HCT116 (cell line): ENCODE results near the gene UMOD. TPM values are rescaled to one million over a fixed set of nuclear protein-coding genes. Genes with fewer than 3 reads are reported as not detected.

Experiments used
- ATAC-seq: fragments of 200-7000 bp; cut with Tn5 transposase; 2 replicates; pipeline ENCODE4 v1.9.1; 2020; ENCODE audit warnings: mild to moderate bottlenecking, moderate library complexity
- BruUV-seq: library from RNA; stranded (reverse); fragments of 400-500 nt; replicated peaks from 2 replicates; lab custom pipeline; 2021; lab: Mats Ljungman, UMichigan
- CTCF ChIA-PET: fragments of 300-600 bp; sonication (Branson Sonifier 250); formaldehyde crosslinking; loops from one replicate; lab custom pipeline; 2021; ENCODE audit warnings: antibody characterized with exemption; lab: Charles Lee
- POLR2A ChIA-PET: fragments of 300-600, 350-600 bp; sonication (Branson Sonifier 250); formaldehyde crosslinking; loops from one replicate; lab custom pipeline; 2021; ENCODE audit warnings: antibody characterized with exemption; lab: Charles Lee
- RAD21 ChIA-PET, 2 experiments: fragments of 300-600 bp; sonication (Branson Sonifier 250); formaldehyde crosslinking; loops; one replicate each; lab custom pipeline; 2023; ENCODE audit warnings: low total read pairs in 2 of 2; ENCODE audit not compliant: uncharacterized antibody in 2 of 2, unreplicated experiment in 2 of 2, low non-redundant PET in 1 of 2; lab: Charles Lee
- DNase-seq: peaks from one replicate; pipeline ENCODE4 v3.0.0-alpha.2; 2010; ENCODE audit warnings: low read depth, low spot score
- H2AFZ ChIP-seq: fragments of 200-600 bp; shearing (Covaris generic), sonication (generic); 2 replicates; pipeline ENCODE4 v1.6.1; 2017; ENCODE audit warnings: low read depth, mixed run types, mixed read lengths, antibody characterized with exemption, low read length; ENCODE audit not compliant: poor library complexity, severe bottlenecking
- H3K27ac ChIP-seq: 2 replicates; pipeline ENCODE4 v1.5.1; 2012; ENCODE audit warnings: low read depth, low read length
- H3K27me3 ChIP-seq: fragments of 200-600 bp; sonication (generic); 2 replicates; pipeline ENCODE4 v1.6.1; 2016; ENCODE audit warnings: mixed run types, low read length, mixed read lengths; ENCODE audit not compliant: insufficient read depth
- H3K36me3 ChIP-seq, 2 experiments: fragments of 200-500 bp in 1 of 2; fragments of 200-600 bp in 1 of 2; sonication (Bioruptor generic) in 1 of 2; sonication (generic) in 1 of 2; 2 replicates each; pipeline versions ENCODE4 v1.5.1 to v1.6.1; 2014 to 2016; ENCODE audit warnings: low read length in 2 of 2, inconsistent platforms in 1 of 2, mixed read lengths in 1 of 2, mixed run types in 1 of 2; ENCODE audit not compliant: insufficient read depth in 2 of 2, control insufficient read depth in 1 of 2
- H3K4me1 ChIP-seq, 2 experiments: fragments of 200-600 bp in 1 of 2; sonication (generic) in 1 of 2; 2 replicates each; pipeline versions ENCODE4 v1.5.1 to v1.6.1; 2012 to 2017; ENCODE audit warnings: low read length in 2 of 2, inconsistent platforms in 1 of 2, mild to moderate bottlenecking in 1 of 2, mixed read lengths in 1 of 2, mixed run types in 1 of 2, moderate library complexity in 1 of 2; ENCODE audit not compliant: insufficient read depth in 2 of 2, control insufficient read depth in 1 of 2
- H3K4me2 ChIP-seq: fragments of 200-600 bp; sonication (generic); 2 replicates; pipeline ENCODE4 v1.6.1; 2017; ENCODE audit warnings: mixed run types, low read length, mixed read lengths
- H3K4me3 ChIP-seq, 2 experiments: fragments of 200-600 bp in 1 of 2; sonication (generic) in 1 of 2; replicated peaks in 1 of 2; 2 replicates each; pipeline ENCODE4 v1.5.1; 2011 to 2016; ENCODE audit warnings: low read length in 2 of 2, control low read depth in 1 of 2, low read depth in 1 of 2, mild to moderate bottlenecking in 1 of 2, mixed read lengths in 1 of 2, mixed run types in 1 of 2
- H3K79me2 ChIP-seq: fragments of 200-600 bp; sonication (generic); 2 replicates; pipeline ENCODE4 v1.6.1; 2017; ENCODE audit warnings: mild to moderate bottlenecking, mixed run types, low read length, moderate library complexity, mixed read lengths; ENCODE audit not compliant: insufficient read depth
- H3K9ac ChIP-seq: fragments of 200-600 bp; sonication (generic); 2 replicates; pipeline ENCODE4 v1.6.1; 2016; ENCODE audit warnings: low read length, mixed read lengths
- H3K9me2 ChIP-seq: fragments of 200-600 bp; sonication (generic), shearing (Covaris generic); 2 replicates; pipeline ENCODE4 v1.6.1; 2017; ENCODE audit warnings: mixed run types, mild to moderate bottlenecking, moderate library complexity; ENCODE audit not compliant: insufficient read depth
- H3K9me3 ChIP-seq, 2 experiments: fragments of 200-500 bp in 1 of 2; fragments of 200-600 bp in 1 of 2; sonication (Bioruptor generic) in 1 of 2; sonication (generic) in 1 of 2; 2 replicates each; pipeline ENCODE4 v1.6.1; 2014 to 2017; ENCODE audit warnings: low read length in 2 of 2, mixed read lengths in 2 of 2, inconsistent platforms in 1 of 2, low read depth in 1 of 2, mild to moderate bottlenecking in 1 of 2, mixed run types in 1 of 2, moderate library complexity in 1 of 2; ENCODE audit not compliant: control insufficient read depth in 1 of 2, insufficient read depth in 1 of 2
- H4K20me1 ChIP-seq: fragments of 200-600 bp; sonication (generic), shearing (Covaris generic); 2 replicates; pipeline ENCODE4 v1.6.1; 2017; ENCODE audit warnings: mixed run types, mild to moderate bottlenecking, moderate library complexity; ENCODE audit not compliant: insufficient read depth
- ATF3 ChIP-seq: IDR thresholded peaks from 2 replicates; pipeline ENCODE4 v1.6.1; 2012
- CBX3 ChIP-seq: IDR thresholded peaks from 2 replicates; pipeline ENCODE4 v1.6.1; 2012; ENCODE audit warnings: low read depth
- CEBPB ChIP-seq: IDR thresholded peaks from 2 replicates; pipeline ENCODE4 v1.6.1; 2012; ENCODE audit warnings: low read depth
- CTCF ChIP-seq, 3 experiments: fragments of 200-600 bp in 1 of 3; sonication (generic) in 1 of 3; IDR thresholded peaks in 2 of 3; conservative IDR thresholded peaks in 1 of 3; 2 replicates each; pipeline ENCODE4 v1.5.1; 2012 to 2017; ENCODE audit warnings: low read depth in 2 of 3, low read length in 2 of 3, antibody characterized with exemption in 1 of 3, borderline replicate concordance in 1 of 3, control low read depth in 1 of 3, mild to moderate bottlenecking in 1 of 3, mixed read lengths in 1 of 3, mixed run types in 1 of 3, moderate library complexity in 1 of 3; ENCODE audit not compliant: insufficient read depth in 1 of 3
- ELF1 ChIP-seq: IDR thresholded peaks from 2 replicates; pipeline ENCODE4 v1.6.1; 2012; ENCODE audit warnings: low read depth, borderline replicate concordance
- EZH2 ChIP-seq: fragments of 200-600 bp; sonication (generic); IDR thresholded peaks from 2 replicates; pipeline ENCODE4 v1.6.1; 2017; ENCODE audit warnings: antibody characterized with exemption, mixed run types
- EZH2phosphoT487 ChIP-seq: fragments of 200-600 bp; IDR thresholded peaks from 2 replicates; pipeline ENCODE4 v1.6.1; 2018; ENCODE audit warnings: antibody characterized with exemption, borderline replicate concordance
- FOSL1 ChIP-seq: IDR thresholded peaks from 2 replicates; pipeline ENCODE4 v1.6.1; 2012; ENCODE audit warnings: low read depth
- JUND ChIP-seq: IDR thresholded peaks from 2 replicates; pipeline ENCODE4 v1.6.1; 2012
- MAX ChIP-seq: IDR thresholded peaks from 2 replicates; pipeline ENCODE4 v1.6.1; 2012
- POLR2A ChIP-seq: IDR thresholded peaks from 2 replicates; pipeline ENCODE4 v1.7.0; 2011; ENCODE audit warnings: borderline replicate concordance; ENCODE audit not compliant: insufficient read depth, insufficient read length; ENCODE audit errors: extremely low read depth
- REST ChIP-seq: IDR thresholded peaks from 2 replicates; pipeline ENCODE4 v1.6.1; 2012; ENCODE audit warnings: low read depth
- SIN3A ChIP-seq: IDR thresholded peaks from 2 replicates; pipeline ENCODE4 v1.6.1; 2012; ENCODE audit warnings: low read depth
- SP1 ChIP-seq: IDR thresholded peaks from 2 replicates; pipeline ENCODE4 v1.6.1; 2012; ENCODE audit warnings: low read depth
- SRF ChIP-seq: IDR thresholded peaks from 2 replicates; pipeline ENCODE4 v1.6.1; 2012; ENCODE audit warnings: low read depth
- TCF7L2 ChIP-seq: IDR thresholded peaks from 2 replicates; pipeline ENCODE4 v1.7.0; 2011; ENCODE audit warnings: borderline replicate concordance, inconsistent platforms; ENCODE audit not compliant: insufficient read depth, insufficient read length; ENCODE audit errors: extremely low read depth
- YY1 ChIP-seq: IDR thresholded peaks from 2 replicates; pipeline ENCODE4 v1.6.1; 2011; ENCODE audit warnings: low read length, low read depth, moderate library complexity, mild to moderate bottlenecking; ENCODE audit not compliant: insufficient replicate concordance; ENCODE audit errors: extremely low read depth
- ZFX ChIP-seq: fragments of 450-650 bp; IDR thresholded peaks from 2 replicates; pipeline ENCODE4 v1.6.1; 2017
- ZNF274 ChIP-seq: fragments of 200-500 bp; sonication (Bioruptor generic); IDR thresholded peaks from 2 replicates; pipeline ENCODE4 v1.6.1; 2014; ENCODE audit warnings: mild to moderate bottlenecking, low read depth, low read length, inconsistent platforms
- intact Hi-C: fragments of 100-400 bp; cut with micrococcal nuclease; formaldehyde crosslinking; loops from 2 replicates; pipeline ENCODE4 v1.10.0; 2022
- total RNA-seq: library from RNA; stranded (reverse); gene quantifications from one replicate; pipeline ENCODE4 v1.2.1, GENCODE V29; 2021; ENCODE audit not compliant: unreplicated experiment

UMOD gene
- total RNA-seq, 1 experiment from 2014 or later, result not detected

- TF ChIP-seq REST (no peak), SRF (no peak), POLR2A (no peak), ZFX (no peak), ATF3 (no peak), SP1 (no peak), JUND (no peak), MAX (no peak), CBX3 (no peak), EZH2 (no peak), YY1 (no peak)
Observed at GRCh38 chr16:20331635-20332034, 20.9 kb downstream of the UMOD start (continued).

GRCh38 chr16:20329392-20330138, 22.9 kb downstream of the UMOD start:
- Histone ChIP-seq H3K9ac (no peak overlapping the region), H3K27me3 (peaks cover 13% of the 10 kb centered on the region), H3K79me2 (no peaks in the 10 kb centered on the region), H3K4me1 (no peaks in the 10 kb centered on the region), H3K9me3 (no peaks in the 10 kb centered on the region), H3K4me2 (no peak overlapping the region), H2AFZ (no peak overlapping the region), H3K4me3 (no peak overlapping the region), H3K36me3 (no peaks in the 10 kb centered on the region), H4K20me1 (no peaks in the 10 kb centered on the region), H3K27ac (no peak overlapping the region), H3K9me2 (no peaks in the 10 kb centered on the region)
- intact Hi-C loops, result no loop called here
- BruUV-seq, result no TSS peak
- CTCF ChIA-PET, result no interaction called here
- TF ChIP-seq CEBPB, result no peak
- TF ChIP-seq ZFX, result no peak
- no peak for TF ChIP-seq CTCF (IDR thresholded peaks at IDR 0.05 in 2 of 3, conservative IDR thresholded peaks at IDR 0.05 in 1 of 3; ENCODE audit: borderline replicate concordance in 1 of 3, insufficient read depth in 1 of 3, low read depth in 2 of 3, low read length in 2 of 3)
- TF ChIP-seq JUND, result no peak
- no peak for TF ChIP-seq ELF1
- no peak for TF ChIP-seq YY1
- TF ChIP-seq ZNF274, result no peak
- no peak for TF ChIP-seq ATF3
- TF ChIP-seq EZH2phosphoT487, result no peak
- TF ChIP-seq SIN3A, result no peak
- no peak for TF ChIP-seq SP1
- no peak for TF ChIP-seq POLR2A
- no peak for TF ChIP-seq TCF7L2
- TF ChIP-seq FOSL1, result no peak
- RAD21 ChIA-PET, result no interaction called here
- no peak for DNase-seq
- POLR2A ChIA-PET, result no interaction called here
- no peak for ATAC-seq
